ENCODE results near the gene ELN.
"Not testable (repeated sequence)": the region's sequence is repeated elsewhere in the genome, so short reads cannot be mapped to it uniquely, and the experiment has no call there.

The ELN gene

GRCh38 chr7:74027683-74028320 lies at the start of gene ELN:
Gene ELN, plus strand, starts transcription at chr7:74028173. Its CDS starts 15 bp downstream, at chr7:74028188.
- DNase-seq (ENCODE audit: low read depth), result no peak

- no peak for DNase-seq (ENCODE audit: low read depth)
These were observed 49.1 kb upstream of the ELN start for GRCh38 chr7:73978661-73979563.

GRCh38 chr7:73979656-73980055 lies 48.3 kb upstream of the ELN start:
- not testable (repeated sequence) for DNase-seq (ENCODE audit: low read depth)

- DNase-seq (ENCODE audit: low read depth), result no peak
These were observed 47.8 kb upstream of the ELN start for GRCh38 chr7:73980206-73980605.

- DNase-seq (ENCODE audit: low read depth), result no peak
These were observed 46.0 kb upstream of the ELN start for GRCh38 chr7:73981933-73982332.

GRCh38 chr7:73983437-73984164 lies 44.4 kb upstream of the ELN start:
- no peak for DNase-seq (ENCODE audit: low read depth)

GRCh38 chr7:73984481-73985205 lies 43.3 kb upstream of the ELN start:
- no peak for DNase-seq (ENCODE audit: low read depth)

- DNase-seq (ENCODE audit: low read depth), result no peak
These were observed 42.2 kb upstream of the ELN start for GRCh38 chr7:73985737-73986141.

GRCh38 chr7:73986158-73986631 lies 41.8 kb upstream of the ELN start:
- no peak for DNase-seq (ENCODE audit: low read depth)

GRCh38 chr7:73987298-73987697 lies 40.7 kb upstream of the ELN start:
- DNase-seq (ENCODE audit: low read depth), result no peak

GRCh38 chr7:73988197-73988596 lies 39.8 kb upstream of the ELN start:
- DNase-seq (ENCODE audit: low read depth), result no peak

GRCh38 chr7:73991522-73992100 lies 36.4 kb upstream of the ELN start:
- no peak for DNase-seq (ENCODE audit: low read depth)

GRCh38 chr7:73992101-73992562 lies 35.8 kb upstream of the ELN start:
- DNase-seq (ENCODE audit: low read depth), result no peak

- no peak for DNase-seq (ENCODE audit: low read depth)
These were observed 34.0 kb upstream of the ELN start for GRCh38 chr7:73994023-73994422.

GRCh38 chr7:73994761-73995160 lies 33.2 kb upstream of the ELN start:
- no peak for DNase-seq (ENCODE audit: low read depth)

- DNase-seq (ENCODE audit: low read depth), result no peak
These were observed 32.6 kb upstream of the ELN start for GRCh38 chr7:73995330-73995729.

- no peak for DNase-seq (ENCODE audit: low read depth)
These were observed 32.0 kb upstream of the ELN start for GRCh38 chr7:73995821-73996511.

GRCh38 chr7:73997056-73997455 lies 30.9 kb upstream of the ELN start:
- DNase-seq (ENCODE audit: low read depth), result no peak

GRCh38 chr7:73999664-74000435 lies 28.1 kb upstream of the ELN start:
- no peak for DNase-seq (ENCODE audit: low read depth)
